Karpas-422 (cell line): ENCODE results near the gene CDCA3. TPM values are rescaled to one million over a fixed set of nuclear protein-coding genes. Genes with fewer than 3 reads are reported as not detected.

Source experiments
- DNase-seq: peaks from one replicate; pipeline ENCODE4 v3.0.0-alpha.2; 2015
- H2AFZ ChIP-seq: fragments of 200-600 bp; sonication (generic); 2 replicates; pipeline ENCODE4 v1.6.1; 2014; ENCODE audit warnings: antibody characterized with exemption, low read length, mixed read lengths
- H3K27ac ChIP-seq: fragments of 200-600 bp; sonication (generic); 2 replicates; pipeline ENCODE4 v1.5.1; 2014; ENCODE audit warnings: mild to moderate bottlenecking, low read length, moderate library complexity
- H3K27me3 ChIP-seq: fragments of 200-600 bp; sonication (generic); 2 replicates; pipeline ENCODE4 v1.6.1; 2014; ENCODE audit warnings: low read length, mixed read lengths
- H3K36me3 ChIP-seq: fragments of 200-600 bp; sonication (generic); 2 replicates; pipeline ENCODE4 v1.6.1; 2014; ENCODE audit warnings: low read length, mixed read lengths; ENCODE audit not compliant: insufficient read depth
- H3K4me1 ChIP-seq: fragments of 200-600 bp; sonication (generic); 2 replicates; pipeline ENCODE4 v1.6.1; 2014; ENCODE audit warnings: mild to moderate bottlenecking, low read length, mixed read lengths
- H3K4me2 ChIP-seq: fragments of 200-600 bp; sonication (generic); 2 replicates; pipeline ENCODE4 v1.6.1; 2014; ENCODE audit warnings: low read length, low read depth, mild to moderate bottlenecking; ENCODE audit not compliant: poor library complexity, severe bottlenecking
- H3K4me3 ChIP-seq: fragments of 200-600 bp; sonication (generic); 2 replicates; pipeline ENCODE4 v1.5.1; 2014; ENCODE audit warnings: mild to moderate bottlenecking, antibody characterized with exemption, low read length, mixed read lengths
- H3K79me2 ChIP-seq: fragments of 200-600 bp; sonication (generic); 2 replicates; pipeline ENCODE4 v1.6.1; 2014; ENCODE audit warnings: mild to moderate bottlenecking, low read length, mixed read lengths
- H3K9ac ChIP-seq: fragments of 200-600 bp; sonication (generic); 2 replicates; pipeline ENCODE4 v1.6.0; 2014; ENCODE audit warnings: low read length
- H3K9me2 ChIP-seq: fragments of 200-600 bp; sonication (generic), shearing (Covaris generic); replicated peaks from 2 replicates; pipeline ENCODE4 v1.6.0; 2014; ENCODE audit warnings: mild to moderate bottlenecking, low read length, moderate library complexity; ENCODE audit not compliant: insufficient read depth
- H3K9me3 ChIP-seq: fragments of 300-700, 200-600 bp; sonication (generic); 2 replicates; pipeline ENCODE4 v1.6.1; 2014; ENCODE audit warnings: low read length, mixed read lengths
- H4K20me1 ChIP-seq: fragments of 200-600 bp; sonication (generic); 2 replicates; pipeline ENCODE4 v1.6.1; 2014; ENCODE audit warnings: mild to moderate bottlenecking, antibody characterized with exemption, low read length, low read depth; ENCODE audit not compliant: insufficient read depth
- total RNA-seq: library from RNA; depleted of rRNA; stranded (reverse); fragments of >200 nt; shearing (Covaris generic); gene quantifications from 2 replicates; pipeline ENCODE4 v1.2.3, GENCODE V29; 2014; ENCODE audit warnings: low replicate concordance; rRNA removed

Gene CDCA3
- total RNA-seq, 1 experiment from 2014 or later: 70.0 TPM

GRCh38 chr12:6810758-6811157 lies 40.3 kb downstream of the CDCA3 start:
- no peaks in the 10 kb centered on the region for H3K36me3 ChIP-seq
- no peaks in the 10 kb centered on the region for H3K9me2 ChIP-seq
- no peak overlapping the region for H3K27ac ChIP-seq
- no peak overlapping the region for H3K4me2 ChIP-seq
- H3K9ac ChIP-seq: no peak overlapping the region
- no peak for DNase-seq
- no peaks in the 10 kb centered on the region for H4K20me1 ChIP-seq
- H3K9me3 ChIP-seq: no peaks in the 10 kb centered on the region
- no peaks in the 10 kb centered on the region for H3K79me2 ChIP-seq
- no peaks in the 10 kb centered on the region for H3K27me3 ChIP-seq
- H3K4me1 ChIP-seq: peaks cover 3% of the 10 kb centered on the region; the same call in 1 of the 2 replicates
- H2AFZ ChIP-seq: 0 out of 2 replicates have a peak overlapping the region, but pooled peaks have one; percentile 23
- no peak overlapping the region for H3K4me3 ChIP-seq

GRCh38 chr12:6809056-6809455 lies 42.0 kb downstream of the CDCA3 start:
- no peak overlapping the region for H2AFZ ChIP-seq
- H3K27ac ChIP-seq: no peak overlapping the region
- H3K9me2 ChIP-seq: no peaks in the 10 kb centered on the region
- no peaks in the 10 kb centered on the region for H4K20me1 ChIP-seq
- no peaks in the 10 kb centered on the region for H3K9me3 ChIP-seq
- peaks cover 3% of the 10 kb centered on the region; the same call in 1 of the 2 replicates for H3K4me1 ChIP-seq
- no peak overlapping the region for H3K4me2 ChIP-seq
- no peak overlapping the region for H3K4me3 ChIP-seq
- H3K9ac ChIP-seq: no peak overlapping the region
- DNase-seq: no peak
- H3K27me3 ChIP-seq: no peaks in the 10 kb centered on the region
- H3K79me2 ChIP-seq: no peaks in the 10 kb centered on the region
- H3K36me3 ChIP-seq: no peaks in the 10 kb centered on the region

- no peaks in the 10 kb centered on the region for H3K79me2 ChIP-seq
- DNase-seq: no peak
- H4K20me1 ChIP-seq: no peaks in the 10 kb centered on the region
- no peak overlapping the region for H2AFZ ChIP-seq
- H3K36me3 ChIP-seq: no peaks in the 10 kb centered on the region
- H3K4me1 ChIP-seq: no peaks in the 10 kb centered on the region
- H3K9me2 ChIP-seq: no peaks in the 10 kb centered on the region
- H3K27me3 ChIP-seq: no peaks in the 10 kb centered on the region
- H3K9me3 ChIP-seq: no peaks in the 10 kb centered on the region
- no peak overlapping the region for H3K4me3 ChIP-seq
- no peak overlapping the region for H3K4me2 ChIP-seq
- H3K9ac ChIP-seq: no peak overlapping the region
- H3K27ac ChIP-seq: no peak overlapping the region
Observed at GRCh38 chr12:6807170-6807569, 43.9 kb downstream of the CDCA3 start.

- Histone ChIP-seq H3K27ac (no peak overlapping the region), H3K9me3 (no peaks in the 10 kb centered on the region), H4K20me1 (no peaks in the 10 kb centered on the region), H3K27me3 (no peaks in the 10 kb centered on the region), H3K36me3 (no peaks in the 10 kb centered on the region), H3K9ac (no peak overlapping the region), H2AFZ (no peak overlapping the region), H3K79me2 (no peaks in the 10 kb centered on the region), H3K4me2 (no peak overlapping the region), H3K4me3 (no peak overlapping the region), H3K9me2 (no peaks in the 10 kb centered on the region), H3K4me1 (no peaks in the 10 kb centered on the region)
- DNase-seq: no peak
Observed at GRCh38 chr12:6799147-6799546, 51.9 kb downstream of the CDCA3 start.

Other genes starting within 250 kb of the CDCA3 start
- 216 and 315 TPM in 2 replicates for gene CHD4, start 243.9 kb downstream of the CDCA3 start, total RNA-seq
- 10.3 and 14.6 TPM in 2 replicates for gene LPAR5, start 215.3 kb downstream of the CDCA3 start, total RNA-seq
- 2.2 and 4.2 TPM in 2 replicates for gene ACRBP, start 203.9 kb downstream of the CDCA3 start, total RNA-seq
- 40.1 and 52.9 TPM in 2 replicates for gene ING4, start 188.2 kb downstream of the CDCA3 start, total RNA-seq
- 35.5 and 39.2 TPM in 2 replicates for gene ZNF384, start 161.9 kb downstream of the CDCA3 start, total RNA-seq
- not detected in 2 replicates for gene PIANP, start 150.5 kb downstream of the CDCA3 start, total RNA-seq
- 39.2 and 42.9 TPM in 2 replicates for gene COPS7A, start 127.2 kb downstream of the CDCA3 start, total RNA-seq
- gene MLF2, start 98.1 kb downstream of the CDCA3 start, total RNA-seq: 183 and 263 TPM in 2 replicates
- gene PTMS, start 84.9 kb downstream of the CDCA3 start, total RNA-seq: 5.0 and 7.3 TPM in 2 replicates
- 0.22 and 0.32 TPM in 2 replicates for gene LAG3, start 78.8 kb downstream of the CDCA3 start, total RNA-seq
- not detected in 2 replicates for gene CD4, start 61.8 kb downstream of the CDCA3 start, total RNA-seq
- gene GPR162, start 29.5 kb downstream of the CDCA3 start, total RNA-seq: not detected in 2 replicates
- 3.1 and 8.3 TPM in 2 replicates for gene P3H3, start 22.9 kb downstream of the CDCA3 start, total RNA-seq
- gene GNB3, start 10.4 kb downstream of the CDCA3 start, total RNA-seq: 14.9 and 27.0 TPM in 2 replicates
- gene USP5, start 864 bp upstream of the CDCA3 start, total RNA-seq: 36.9 and 66.6 TPM in 2 replicates
- gene TPI1, start 16.2 kb upstream of the CDCA3 start, total RNA-seq: 1,584 and 1,673 TPM in 2 replicates
- gene SPSB2, start 22.0 kb upstream of the CDCA3 start, total RNA-seq: 5.9 and 7.4 TPM in 2 replicates
- 8.7 and 9.7 TPM in 2 replicates for gene LRRC23, start 53.5 kb upstream of the CDCA3 start, total RNA-seq
- gene ENO2, start 63.3 kb upstream of the CDCA3 start, total RNA-seq: 40.3 and 43.1 TPM in 2 replicates
- 8.8 and 11.7 TPM in 2 replicates for gene ATN1, start 76.7 kb upstream of the CDCA3 start, total RNA-seq
- gene RNU7-1, start 92.5 kb upstream of the CDCA3 start, total RNA-seq: not detected in 2 replicates
- 264 and 402 TPM in 2 replicates for gene C12orf57, start 92.7 kb upstream of the CDCA3 start, total RNA-seq
- gene PTPN6, start 100.1 kb upstream of the CDCA3 start, total RNA-seq: 411 and 673 TPM in 2 replicates
- gene PHB2, start 119.4 kb upstream of the CDCA3 start, total RNA-seq: 353 and 644 TPM in 2 replicates
- 56.6 and 71.1 TPM in 2 replicates for gene EMG1, start 119.6 kb upstream of the CDCA3 start, total RNA-seq
- 21.6 and 42.7 TPM in 2 replicates for gene LPCAT3, start 167.2 kb upstream of the CDCA3 start, total RNA-seq
- 4.7 TPM in 1 of 2 replicates, not detected in the other for gene C1S, start 209.4 kb upstream of the CDCA3 start, total RNA-seq
- 1.5 and 2.8 TPM in 2 replicates for gene C1R, start 241.2 kb upstream of the CDCA3 start, total RNA-seq